ENCODE results near the gene CNTNAP5. TPM values are rescaled to one million over a fixed set of nuclear protein-coding genes. Genes with fewer than 3 reads are reported as not detected.

Gene CNTNAP5
- total and polyA plus RNA-seq, 2 of the 8 experiments (the other 6 are each of a cell fraction or from before 2014, with no cell fraction given), result 0.11 to 0.76 TPM

GRCh38 chr2:124609667-124610066 is 584.6 kb downstream of the CNTNAP5 start (continued):
- TF ChIP-seq CHD7 (IDR thresholded peaks at IDR 0.05; ENCODE audit: insufficient replicate concordance, low read length) (no peak), EZH2 (IDR thresholded peaks at IDR 0.05; ENCODE audit: low read depth, low read length, severe bottlenecking) (no peak), CEBPB (IDR thresholded peaks at IDR 0.05; ENCODE audit: low read depth, low read length) (no peak), SP4 (IDR thresholded peaks at IDR 0.05; ENCODE audit: low read length) (no peak), GABPA (IDR thresholded peaks at IDR 0.05; ENCODE audit: borderline replicate concordance, insufficient read depth, low read length) (no peak), KDM4A (IDR thresholded peaks at IDR 0.05; ENCODE audit: low read depth, low read length, severe bottlenecking) (no peak), EP300 (IDR thresholded peaks at IDR 0.05; ENCODE audit: borderline replicate concordance in 1 of 2, low read depth in 2 of 2, low read length in 2 of 2) (no peak), BRCA1 (IDR thresholded peaks at IDR 0.05; ENCODE audit: low read depth, low read length) (no peak), SP1 (IDR thresholded peaks at IDR 0.05; ENCODE audit: low read depth, low read length) (no peak), KDM5A (IDR thresholded peaks at IDR 0.05; ENCODE audit: low read length) (no peak), GTF2F1 (IDR thresholded peaks at IDR 0.05; ENCODE audit: borderline replicate concordance, low read depth, low read length) (no peak)

Measured in H1 (cell line).